Colonic mucosa (tissue), 4 donors: ENCODE results near the gene TNS3. TPM values are rescaled to one million over a fixed set of nuclear protein-coding genes. Genes with fewer than 3 reads are reported as not detected.

Experiments used
- DNase-seq: peaks from one replicate; pipeline ENCODE4 v3.0.0-alpha.2; 2020
- H3K27ac ChIP-seq: fragments of 200-600 bp; one replicate; pipeline ENCODE4 v1.8.0; 2021
- H3K27me3 ChIP-seq: fragments of 200-600 bp; one replicate; pipeline ENCODE4 v1.8.0; 2021
- H3K36me3 ChIP-seq: fragments of 200-600 bp; one replicate; pipeline ENCODE4 v1.8.0; 2021
- H3K4me1 ChIP-seq: fragments of 200-600 bp; one replicate; pipeline ENCODE4 v1.8.0; 2021; ENCODE audit warnings: mild to moderate bottlenecking
- H3K4me3 ChIP-seq: fragments of 200-600 bp; one replicate; pipeline ENCODE4 v1.8.0; 2021
- H3K9ac ChIP-seq, 2 donors: one replicate each; pipeline ENCODE4 v1.7.0; 2013; ENCODE audit warnings: control low read depth in 2 of 2, low read depth in 2 of 2, low read length in 2 of 2
- H3K9me3 ChIP-seq: fragments of 200-600 bp; one replicate; pipeline ENCODE4 v1.8.0; 2021
- intact Hi-C: fragments of 100-400 bp; cut with DNase I; formaldehyde crosslinking; loops from one replicate; pipeline ENCODE4 v1.14.1; 2022
- total RNA-seq, 2 donors: library from RNA; stranded (reverse); fragmentation: NEBNext Ultra II Directional in 1 of 2; extraction: Animal tissue kit (Norgen Biotek cat#: 25700) in 1 of 2; gene quantifications; one replicate each; pipeline ENCODE4 v1.2.1, GENCODE V29; 2021
- TF ChIP-seq, protein P1 (sequence below): fragments of 200-600 bp; IDR thresholded peaks from one replicate; pipeline ENCODE4 v1.8.0; 2022; ENCODE audit warnings: antibody characterized with exemption, mild to moderate bottlenecking
- donor health status: healthy.
- donor health status: DM: no; HTN: no; CAD: no.
- donor health status: DM: no; HTN: no; CAD: no.

The TNS3 gene
- total RNA-seq, 2 donors from 2014 or later, result 41.1 to 58.2 TPM

DNA sequence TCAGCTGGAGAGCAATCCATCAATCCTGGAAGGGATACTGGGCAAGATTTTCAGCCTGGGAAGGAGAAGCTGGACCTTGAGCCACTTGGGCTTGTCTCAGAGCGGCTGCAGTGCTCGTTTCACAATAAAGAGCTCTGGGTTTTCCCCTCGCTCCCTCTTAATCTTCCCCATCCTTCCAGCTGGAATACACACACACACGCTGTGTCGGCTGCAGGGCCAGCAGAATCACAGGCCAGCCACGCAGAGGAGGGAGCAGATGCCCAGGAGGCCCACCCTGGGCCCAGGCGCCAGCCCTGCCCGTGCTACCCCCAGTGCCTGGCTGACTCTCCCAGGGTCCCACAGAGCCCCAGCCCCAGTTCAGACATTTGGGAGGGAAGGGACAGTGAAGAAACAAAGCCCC lies 255.1 kb downstream of the TNS3 start:
- intact Hi-C loops, result no loop called here
- TF ChIP-seq, protein P1, sequence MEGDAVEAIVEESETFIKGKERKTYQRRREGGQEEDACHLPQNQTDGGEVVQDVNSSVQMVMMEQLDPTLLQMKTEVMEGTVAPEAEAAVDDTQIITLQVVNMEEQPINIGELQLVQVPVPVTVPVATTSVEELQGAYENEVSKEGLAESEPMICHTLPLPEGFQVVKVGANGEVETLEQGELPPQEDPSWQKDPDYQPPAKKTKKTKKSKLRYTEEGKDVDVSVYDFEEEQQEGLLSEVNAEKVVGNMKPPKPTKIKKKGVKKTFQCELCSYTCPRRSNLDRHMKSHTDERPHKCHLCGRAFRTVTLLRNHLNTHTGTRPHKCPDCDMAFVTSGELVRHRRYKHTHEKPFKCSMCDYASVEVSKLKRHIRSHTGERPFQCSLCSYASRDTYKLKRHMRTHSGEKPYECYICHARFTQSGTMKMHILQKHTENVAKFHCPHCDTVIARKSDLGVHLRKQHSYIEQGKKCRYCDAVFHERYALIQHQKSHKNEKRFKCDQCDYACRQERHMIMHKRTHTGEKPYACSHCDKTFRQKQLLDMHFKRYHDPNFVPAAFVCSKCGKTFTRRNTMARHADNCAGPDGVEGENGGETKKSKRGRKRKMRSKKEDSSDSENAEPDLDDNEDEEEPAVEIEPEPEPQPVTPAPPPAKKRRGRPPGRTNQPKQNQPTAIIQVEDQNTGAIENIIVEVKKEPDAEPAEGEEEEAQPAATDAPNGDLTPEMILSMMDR, result no peak
- Histone ChIP-seq H3K36me3 (no peaks in the 10 kb centered on the region), H3K4me1 (peaks cover 16% of the 10 kb centered on the region), H3K9me3 (no peaks in the 10 kb centered on the region), H3K9ac (peak overlapping the region in 1 of 2 donors; percentile 70), H3K27ac (peak overlapping the region; percentile 75), H3K4me3 (no peak overlapping the region), H3K27me3 (no peaks in the 10 kb centered on the region)
- DNase-seq, result peak; percentile 46

DNA sequence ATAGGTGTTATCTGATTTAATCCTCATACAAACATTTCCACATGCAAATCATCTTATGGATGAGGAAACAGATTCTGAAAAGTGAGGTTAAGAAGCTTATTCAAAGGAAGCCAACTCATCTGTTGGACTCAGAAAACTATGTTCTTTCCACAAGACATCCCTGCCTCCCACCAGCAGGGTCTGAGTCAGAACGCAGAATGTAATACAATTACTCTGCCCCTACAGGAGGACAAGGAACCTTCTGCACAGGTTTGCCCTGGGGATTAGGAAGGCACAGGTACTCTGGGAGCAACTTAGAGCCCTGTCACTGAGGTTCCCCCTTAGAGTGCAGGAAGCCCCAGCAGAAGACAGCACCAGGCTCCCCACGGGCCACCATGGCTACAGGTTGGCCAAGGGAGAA lies 255.7 kb downstream of the TNS3 start:
- Histone ChIP-seq H3K4me1 (peaks cover 16% of the 10 kb centered on the region), H3K36me3 (no peaks in the 10 kb centered on the region), H3K9me3 (no peaks in the 10 kb centered on the region), H3K27ac (peak overlapping the region; percentile 75), H3K27me3 (no peaks in the 10 kb centered on the region), H3K4me3 (no peak overlapping the region), H3K9ac (peak overlapping the region in 1 of 2 donors; percentile 23)
- intact Hi-C loops, result no loop called here
- DNase-seq, result no peak
- TF ChIP-seq, protein P1, result no peak

DNA sequence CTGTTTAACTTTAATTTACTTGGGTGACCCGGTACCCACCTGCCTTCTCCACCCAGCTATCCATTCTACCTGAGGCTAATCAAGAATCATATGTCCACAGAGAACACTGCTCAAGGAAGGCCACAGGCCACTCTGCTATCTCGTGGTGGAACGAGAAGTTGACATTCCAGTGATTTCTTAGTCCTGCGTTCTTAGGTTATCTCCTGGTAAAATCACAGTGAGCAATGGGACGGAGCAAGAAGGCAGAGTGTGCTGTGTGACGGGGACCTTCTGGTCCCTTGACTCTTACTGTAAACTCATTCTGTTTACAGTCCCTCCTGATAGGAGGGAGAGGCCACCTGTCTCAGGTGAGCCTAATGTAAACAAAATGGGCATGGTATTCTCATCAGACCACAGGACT lies 256.6 kb downstream of the TNS3 start:
- H3K9ac ChIP-seq, result no peak overlapping the region
- H3K36me3 ChIP-seq, result no peaks in the 10 kb centered on the region
- intact Hi-C loops, result no loop called here
- no peaks in the 10 kb centered on the region for H3K27me3 ChIP-seq
- TF ChIP-seq, protein P1, result no peak
- H3K4me3 ChIP-seq, result no peak overlapping the region
- no peaks in the 10 kb centered on the region for H3K9me3 ChIP-seq
- H3K4me1 ChIP-seq, result peaks cover 16% of the 10 kb centered on the region
- H3K27ac ChIP-seq, result peak overlapping the region; percentile 75
- DNase-seq, result no peak

DNA sequence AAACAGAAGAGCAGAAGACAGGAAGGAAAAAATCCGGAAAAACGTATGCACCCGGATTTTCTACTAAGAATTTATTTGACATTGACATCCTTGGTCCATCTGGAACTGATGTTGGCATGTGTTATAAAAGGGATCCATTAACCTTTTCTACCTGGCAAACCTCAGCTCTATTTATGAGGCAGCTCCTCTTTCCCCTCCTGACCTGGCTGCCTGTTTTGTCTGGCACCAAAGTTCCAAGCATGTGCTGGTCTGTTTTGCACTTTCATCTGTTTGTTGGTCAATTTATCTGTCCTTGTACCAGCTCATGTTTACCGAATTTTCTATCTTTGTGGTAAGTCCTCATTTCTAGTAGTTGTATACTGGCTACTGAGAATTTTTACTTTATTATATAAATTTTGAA lies 258.0 kb downstream of the TNS3 start:
- TF ChIP-seq, protein P1, result no peak
- intact Hi-C loops, result no loop called here
- no peak overlapping the region for H3K9ac ChIP-seq
- no peaks in the 10 kb centered on the region for H3K9me3 ChIP-seq
- no peaks in the 10 kb centered on the region for H3K36me3 ChIP-seq
- H3K4me1 ChIP-seq, result peaks cover 16% of the 10 kb centered on the region
- H3K27me3 ChIP-seq, result no peaks in the 10 kb centered on the region
- DNase-seq, result no peak
- H3K4me3 ChIP-seq, result no peak overlapping the region
- H3K27ac ChIP-seq, result no peak overlapping the region

DNA sequence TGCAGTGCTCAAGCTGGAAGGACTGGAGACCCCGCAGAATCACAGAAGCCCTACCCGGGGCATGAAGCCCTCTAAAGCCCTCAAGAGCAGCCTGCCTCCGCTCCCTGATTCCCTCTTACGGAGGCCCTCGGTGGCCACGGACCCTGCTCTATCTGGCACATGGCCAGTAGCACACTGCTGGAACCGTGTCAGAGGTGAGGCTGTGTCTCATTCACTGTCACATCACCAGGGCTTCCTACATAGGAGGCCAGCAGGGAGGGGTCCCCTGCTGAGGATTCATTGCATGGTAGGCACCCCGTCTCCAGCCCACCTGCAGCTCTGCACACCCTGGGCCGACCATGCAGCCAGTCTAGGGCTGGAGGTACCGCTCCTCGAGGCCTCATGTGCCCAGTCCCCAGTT lies 259.2 kb downstream of the TNS3 start:
- Histone ChIP-seq H3K4me3 (no peak overlapping the region), H3K4me1 (peaks cover 9% of the 10 kb centered on the region), H3K9me3 (no peaks in the 10 kb centered on the region), H3K36me3 (no peaks in the 10 kb centered on the region), H3K27ac (no peak overlapping the region), H3K9ac (no peak overlapping the region), H3K27me3 (no peaks in the 10 kb centered on the region)
- no peak for DNase-seq
- intact Hi-C loops, result no loop called here
- TF ChIP-seq, protein P1, result no peak

DNA sequence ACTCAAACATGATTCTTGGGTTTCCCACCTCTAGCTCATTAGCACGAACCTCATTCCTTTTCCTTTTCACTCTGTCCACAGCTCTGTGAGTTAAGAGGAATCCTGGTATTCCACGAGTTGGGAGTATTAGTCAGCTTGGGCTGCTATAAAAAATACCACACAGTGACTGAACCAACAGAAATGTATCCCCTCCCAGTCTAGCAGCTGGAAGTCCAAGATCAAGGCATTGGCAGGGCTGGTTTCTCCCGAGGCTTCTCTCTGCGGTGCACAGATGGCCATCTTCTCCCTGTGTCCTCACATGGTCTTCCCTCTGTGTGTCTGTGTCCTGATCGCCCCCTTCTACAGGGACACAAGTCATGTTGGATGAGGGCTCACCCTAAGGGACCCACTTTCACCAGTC lies 261.6 kb downstream of the TNS3 start:
- intact Hi-C loops, result no loop called here
- H3K9me3 ChIP-seq, result no peaks in the 10 kb centered on the region
- no peaks in the 10 kb centered on the region for H3K36me3 ChIP-seq
- no peak for DNase-seq
- H3K4me1 ChIP-seq, result peaks cover 3% of the 10 kb centered on the region
- no peaks in the 10 kb centered on the region for H3K27me3 ChIP-seq
- H3K9ac ChIP-seq, result no peak overlapping the region
- TF ChIP-seq, protein P1, result no peak
- H3K4me3 ChIP-seq, result no peak overlapping the region
- no peak overlapping the region for H3K27ac ChIP-seq
